HG03175 (cell line): ENCODE measurements around the gene RNASE7.
"Not testable (repeated sequence)": the region's sequence is repeated elsewhere in the genome, so short reads cannot be mapped to it uniquely, and the experiment has no call there.

ENCODE experiments used
- ATAC-seq: cut with Tn5 transposase; IDR thresholded peaks from one replicate; pipeline ENCODE4 v1.9.1; 2021; ENCODE audit warnings: mild to moderate bottlenecking, moderate library complexity; ENCODE audit not compliant: unreplicated experiment

RNASE7 gene

GRCh38 chr14:21023174-21023573 is 19.0 kb upstream of the RNASE7 start:
- no peak for ATAC-seq

GRCh38 chr14:21023817-21024584 is 18.2 kb upstream of the RNASE7 start:
- ATAC-seq, result no peak

GRCh38 chr14:21024585-21025370 is 17.4 kb upstream of the RNASE7 start, which contains the start of gene NDRG2:
Gene NDRG2, minus strand, starts transcription at chr14:21025061. Its CDS starts 1,746 bp downstream, at chr14:21023315.
- no peak for ATAC-seq

- no peak for ATAC-seq
These were observed 16.5 kb upstream of the RNASE7 start for GRCh38 chr14:21025371-21026273.

GRCh38 chr14:21026274-21026987 is 15.7 kb upstream of the RNASE7 start:
- no peak for ATAC-seq

- ATAC-seq, result no peak
These were observed 15.2 kb upstream of the RNASE7 start for GRCh38 chr14:21026988-21027315.

GRCh38 chr14:21029917-21030316 is 12.2 kb upstream of the RNASE7 start, which contains the start of gene TPPP2:
Gene TPPP2, plus strand, starts transcription at chr14:21030217. Its CDS starts 365 bp downstream, at chr14:21030582.
- ATAC-seq, result no peak

- ATAC-seq, result no peak
These were observed 11.6 kb upstream of the RNASE7 start for GRCh38 chr14:21030531-21030930.

GRCh38 chr14:21032326-21033132 is 9.6 kb upstream of the RNASE7 start:
- ATAC-seq, result no peak

- no peak for ATAC-seq
These were observed 8.9 kb upstream of the RNASE7 start for GRCh38 chr14:21033133-21033698.

GRCh38 chr14:21034707-21035106 is 7.5 kb upstream of the RNASE7 start, which contains the start of gene RNASE13:
Gene RNASE13, minus strand, starts transcription at chr14:21034807. Its CDS starts 519 bp downstream, at chr14:21034288.
- no peak for ATAC-seq

- no peak for ATAC-seq
These were observed 5.4 kb upstream of the RNASE7 start for GRCh38 chr14:21036751-21037150.

GRCh38 chr14:21037156-21037555 is 5.0 kb upstream of the RNASE7 start:
- no peak for ATAC-seq

GRCh38 chr14:21038441-21039422 is 3.4 kb upstream of the RNASE7 start:
- ATAC-seq, result no peak

- ATAC-seq, result no peak
These were observed 2.4 kb upstream of the RNASE7 start for GRCh38 chr14:21039585-21040369.

GRCh38 chr14:21040370-21040925 is 1.7 kb upstream of the RNASE7 start:
- no peak for ATAC-seq

- ATAC-seq, result not testable (repeated sequence)
These were observed 1.2 kb upstream of the RNASE7 start for GRCh38 chr14:21040941-21041340.
